HG02885 (cell line): ENCODE measurements around the gene NOM1.
A peak's percentile ranks its signal among the peaks of the same experiment; 100 is the strongest.
"Not testable (repeated sequence)": the region's sequence is repeated elsewhere in the genome, so short reads cannot be mapped to it uniquely, and the experiment has no call there.

Experiments used
- ATAC-seq: cut with Tn5 transposase; IDR thresholded peaks from one replicate; pipeline ENCODE4 v1.9.1; 2021; ENCODE audit warnings: mild to moderate bottlenecking; ENCODE audit not compliant: unreplicated experiment, poor library complexity

Gene NOM1

GRCh38 chr7:156949541-156950380 lies at the start of gene NOM1:
TSS of gene NOM1 (plus strand) at chr7:156949712. CDS start at chr7:156949738, 26 bp downstream.
- ATAC-seq = peak; percentile 95

- not testable (repeated sequence) for ATAC-seq
These were observed 49.4 kb upstream of the NOM1 start for GRCh38 chr7:156900093-156900492.

- no peak for ATAC-seq
These were observed 46.1 kb upstream of the NOM1 start for GRCh38 chr7:156903232-156903909.

- ATAC-seq = no peak
These were observed 43.3 kb upstream of the NOM1 start for GRCh38 chr7:156906200-156906649.

GRCh38 chr7:156907656-156908055 lies 41.9 kb upstream of the NOM1 start:
- ATAC-seq = no peak

- ATAC-seq = not testable (repeated sequence)
These were observed 39.8 kb upstream of the NOM1 start for GRCh38 chr7:156909574-156910252.

- no peak for ATAC-seq
These were observed 30.9 kb upstream of the NOM1 start for GRCh38 chr7:156918635-156919034.

GRCh38 chr7:156919132-156919713 lies 30.3 kb upstream of the NOM1 start:
- ATAC-seq = no peak

GRCh38 chr7:156920076-156920475 lies 29.4 kb upstream of the NOM1 start:
- no peak for ATAC-seq

- not testable (repeated sequence) for ATAC-seq
These were observed 28.8 kb upstream of the NOM1 start for GRCh38 chr7:156920487-156921373.

GRCh38 chr7:156922304-156922703 lies 27.2 kb upstream of the NOM1 start:
- not testable (repeated sequence) for ATAC-seq

- not testable (repeated sequence) for ATAC-seq
These were observed 23.7 kb upstream of the NOM1 start for GRCh38 chr7:156925821-156926220.

GRCh38 chr7:156927571-156928405 lies 21.7 kb upstream of the NOM1 start:
- no peak for ATAC-seq

- no peak for ATAC-seq
These were observed 21.1 kb upstream of the NOM1 start for GRCh38 chr7:156928406-156928747.

- no peak for ATAC-seq
These were observed 19.5 kb upstream of the NOM1 start for GRCh38 chr7:156929789-156930539.

GRCh38 chr7:156932006-156932405 lies 17.5 kb upstream of the NOM1 start:
- ATAC-seq = no peak

GRCh38 chr7:156935250-156935649 lies 14.3 kb upstream of the NOM1 start:
- no peak for ATAC-seq

GRCh38 chr7:156936766-156937165 lies 12.7 kb upstream of the NOM1 start:
- not testable (repeated sequence) for ATAC-seq
